Middle frontal gyrus (tissue), 1 donor: ENCODE data around the gene VGF.
"Not testable (repeated sequence)": the region's sequence is repeated elsewhere in the genome, so short reads cannot be mapped to it uniquely, and the experiment has no call there.

Experiments used
- DNase-seq: peaks from one replicate; pipeline ENCODE4 v3.0.0-alpha.2; 2015; ENCODE audit warnings: low spot score; ENCODE audit errors: extremely low spot score

The VGF gene

DNA sequence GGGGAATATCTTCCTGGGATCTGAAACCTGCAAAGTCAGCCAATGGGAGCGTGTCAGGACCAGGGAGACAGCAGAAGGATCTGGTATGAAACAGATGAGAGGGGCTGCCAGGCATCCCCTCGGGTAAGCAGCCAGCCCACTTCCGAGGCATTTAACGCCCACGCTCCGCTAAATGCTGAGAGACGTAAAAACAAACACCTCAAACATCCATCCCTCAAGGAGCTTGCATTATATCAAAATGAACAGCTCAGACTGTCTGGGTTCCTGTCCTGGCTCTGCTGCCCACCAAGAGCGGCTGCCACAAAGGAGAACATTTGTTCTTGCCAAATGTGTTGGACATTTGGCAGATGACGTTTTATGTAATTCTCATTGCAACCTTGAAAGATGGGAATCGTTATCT, 45.5 kb downstream of the VGF start:
- DNase-seq = no peak

DNA sequence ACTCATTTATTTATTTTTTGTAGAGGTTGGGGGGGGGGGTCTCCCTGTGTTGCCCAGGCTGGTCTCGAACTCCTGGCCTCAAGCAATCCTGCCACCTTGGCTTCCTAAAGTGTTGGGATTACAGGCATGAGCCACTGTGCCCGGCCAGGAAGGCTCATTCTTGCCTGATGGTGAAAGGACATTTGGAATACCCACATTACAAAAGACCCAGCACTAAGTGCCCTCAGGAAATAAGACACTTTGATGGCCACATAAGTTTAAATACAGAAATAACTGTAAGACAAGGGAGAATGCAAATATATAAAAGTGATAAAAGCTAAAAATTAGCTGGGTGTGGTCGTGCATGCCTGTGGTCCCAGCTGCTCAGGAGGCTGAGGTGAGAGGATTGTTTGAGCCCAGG, 46.5 kb downstream of the VGF start:
- DNase-seq = no peak

DNA sequence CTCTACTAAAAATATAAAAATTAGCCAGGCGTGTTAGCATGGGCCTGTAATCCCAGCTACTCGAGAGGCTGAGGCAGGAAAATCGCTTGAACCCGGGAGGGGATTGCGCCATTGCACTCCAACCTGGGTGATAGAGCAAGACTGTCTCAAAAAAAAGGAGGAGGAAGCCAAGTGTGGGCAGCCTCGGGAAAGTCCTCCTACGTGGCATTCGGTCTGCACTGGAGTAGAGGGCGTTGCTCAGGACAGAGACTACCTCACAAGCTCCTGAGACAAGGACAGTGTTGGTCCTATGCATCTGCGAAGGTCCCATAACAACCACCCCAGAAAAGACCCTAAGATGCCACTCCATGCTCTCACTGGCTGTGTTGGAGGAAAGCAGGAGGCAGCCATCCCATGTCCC, 48.5 kb downstream of the VGF start:
- no peak for DNase-seq

DNA sequence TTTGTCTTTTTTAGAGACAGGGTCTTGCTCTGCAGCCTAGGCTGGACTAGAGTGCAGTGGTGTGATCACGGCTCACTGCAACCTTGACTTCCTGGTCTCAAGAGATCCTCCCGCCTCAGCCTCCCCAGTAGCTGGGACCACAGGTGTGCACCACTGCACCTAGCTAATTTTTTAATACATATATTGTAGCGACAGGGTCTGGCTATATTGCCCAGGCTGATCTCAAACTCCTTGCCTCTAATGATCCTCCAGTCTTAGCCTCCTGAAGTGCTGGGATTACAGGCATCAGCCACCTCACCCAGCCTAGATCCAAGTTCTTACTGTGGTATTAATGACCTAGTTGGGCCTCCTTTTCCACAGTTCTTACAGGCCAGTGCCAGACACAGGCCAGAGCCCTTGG, 50.2 kb downstream of the VGF start:
- DNase-seq = no peak

DNA sequence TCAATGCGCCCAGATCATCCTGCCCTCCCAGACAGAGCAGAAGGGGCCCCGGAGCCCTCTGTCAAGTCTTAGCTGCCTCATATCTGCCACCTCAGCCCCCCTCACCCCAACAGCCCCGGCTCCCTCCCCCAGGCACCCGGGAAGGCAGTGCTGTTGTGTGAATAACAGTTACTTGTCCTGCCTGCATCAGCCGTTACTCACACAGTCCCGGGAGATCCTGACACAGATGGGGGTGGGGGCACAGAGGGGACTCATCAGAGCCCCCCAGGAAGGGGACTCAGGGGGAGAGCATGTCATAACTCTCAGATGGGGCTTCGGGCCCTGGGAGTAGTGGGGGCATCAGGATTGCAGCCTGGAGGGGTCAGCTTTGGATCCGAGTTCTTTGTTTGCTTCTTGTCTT, 50.9 kb downstream of the VGF start:
- no peak for DNase-seq

DNA sequence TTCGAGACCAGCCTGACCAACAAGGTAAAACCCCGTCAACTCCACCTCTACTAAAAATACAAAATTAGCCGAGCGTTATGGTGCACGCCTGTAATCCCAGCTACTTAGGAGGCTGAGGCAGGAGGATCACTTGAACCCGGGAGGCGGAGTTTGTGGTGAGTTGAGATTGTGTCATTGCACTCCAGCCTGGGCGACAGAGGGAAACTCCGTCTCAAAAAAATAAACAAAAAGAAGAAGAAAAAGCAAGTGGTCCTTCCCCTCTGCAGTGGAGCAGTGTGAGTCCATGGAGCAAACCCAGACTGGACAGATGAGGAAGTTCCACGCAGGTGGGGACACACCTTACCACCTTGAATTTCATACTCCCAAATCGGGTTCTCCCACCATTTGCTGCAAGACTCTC, 51.5 kb downstream of the VGF start:
- no peak for DNase-seq

DNA sequence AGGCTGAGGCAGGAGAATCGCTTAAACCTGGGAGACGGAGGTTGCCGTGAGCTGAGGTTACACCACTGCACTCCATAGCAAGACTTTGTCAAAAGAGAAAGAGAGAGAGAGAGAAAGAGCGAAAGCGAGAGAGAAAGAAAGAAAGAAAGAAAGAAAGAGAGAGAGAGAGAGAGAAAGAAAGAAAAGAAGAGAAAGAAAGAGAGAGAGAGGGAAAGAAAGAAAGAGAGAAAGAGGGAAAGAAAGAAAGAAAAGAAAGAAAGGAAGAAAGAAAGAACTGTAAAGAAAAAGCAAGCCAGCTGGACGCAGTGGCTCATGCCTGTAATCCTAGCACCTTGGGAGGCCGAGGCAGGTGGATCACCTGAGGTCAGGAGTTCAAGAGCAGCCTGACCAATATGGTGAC, 52.2 kb downstream of the VGF start:
- DNase-seq = not testable (repeated sequence)
